HepG2 (cell line): ENCODE measurements around the gene KRT34. TPM values are rescaled to one million over a fixed set of nuclear protein-coding genes. Genes with fewer than 3 reads are reported as not detected.

Experiments used
- CEBPB ChIP-seq: IDR thresholded peaks from 2 replicates; pipeline ENCODE4 v1.6.1; 2011; ENCODE audit warnings: low read depth, low read length, improper control_type of control experiment, borderline replicate concordance
- EED ChIP-seq: sonication (generic); formaldehyde crosslinking; IDR thresholded peaks from 2 replicates; pipeline ENCODE4 v1.5.0; 2020; ENCODE audit warnings: mild to moderate bottlenecking, missing genetic modification reagents
- GMEB2 ChIP-seq: IDR thresholded peaks from 2 replicates; pipeline ENCODE4 v1.6.1; 2016; ENCODE audit warnings: missing biosample characterization, missing genetic modification reagents, low read depth
- HMG20A ChIP-seq: IDR thresholded peaks from 2 replicates; pipeline ENCODE4 v1.6.1; 2016; ENCODE audit warnings: borderline replicate concordance
- MBD4 ChIP-seq: IDR thresholded peaks from 2 replicates; pipeline ENCODE4 v1.6.1; 2012; ENCODE audit warnings: low read length, inconsistent platforms, borderline replicate concordance
- MYNN ChIP-seq: sonication (generic); formaldehyde crosslinking; IDR thresholded peaks from 2 replicates; pipeline ENCODE4 v1.4.0; 2020; ENCODE audit warnings: mild to moderate bottlenecking, low read depth, missing genetic modification reagents
- NFE2 ChIP-seq: sonication (generic); formaldehyde crosslinking; IDR thresholded peaks from 2 replicates; pipeline ENCODE4 v1.4.0; 2020; ENCODE audit warnings: missing genetic modification reagents
- RFXAP ChIP-seq: sonication (generic); formaldehyde crosslinking; IDR thresholded peaks from 2 replicates; pipeline ENCODE4 v1.4.0; 2020; ENCODE audit warnings: missing genetic modification reagents, borderline replicate concordance
- STAT5B ChIP-seq: sonication (generic); formaldehyde crosslinking; IDR thresholded peaks from 2 replicates; pipeline ENCODE4 v1.4.0; 2020; ENCODE audit warnings: missing genetic modification reagents
- TAF15 ChIP-seq: fragments of 200-400 bp; formaldehyde crosslinking; IDR thresholded peaks from one replicate; pipeline ENCODE4 v1.6.1; 2018; ENCODE audit warnings: mild to moderate bottlenecking, low read depth, low read length; ENCODE audit not compliant: poor library complexity, severe bottlenecking
- TCF12 ChIP-seq, 2 experiments: fragments of 450-650 bp in 1 of 2; sonication (generic) in 1 of 2; formaldehyde crosslinking in 1 of 2; IDR thresholded peaks; 2 replicates each; pipeline versions ENCODE4 v1.6.1 to v1.8.0; 2017 to 2022; ENCODE audit warnings: antibody characterized with exemption in 1 of 2, mild to moderate bottlenecking in 1 of 2, missing genetic modification reagents in 1 of 2, moderate library complexity in 1 of 2
- UBTF ChIP-seq: sonication (generic); formaldehyde crosslinking; IDR thresholded peaks from 2 replicates; pipeline ENCODE4 v1.4.0; 2020; ENCODE audit warnings: mild to moderate bottlenecking, missing genetic modification reagents
- USF2 ChIP-seq, 2 experiments: sonication (generic) in 1 of 2; formaldehyde crosslinking in 1 of 2; IDR thresholded peaks; 2 replicates each; pipeline versions ENCODE4 v1.5.1 to v1.6.1; 2011 to 2020; ENCODE audit warnings: borderline replicate concordance in 1 of 2, low read depth in 1 of 2, low read length in 1 of 2, mild to moderate bottlenecking in 1 of 2, missing genetic modification reagents in 1 of 2, moderate library complexity in 1 of 2
- ZNF549 ChIP-seq: sonication (generic); formaldehyde crosslinking; IDR thresholded peaks from 2 replicates; pipeline ENCODE4 v1.5.0; 2020; ENCODE audit warnings: missing genetic modification reagents
- ZNF580 ChIP-seq: IDR thresholded peaks from 2 replicates; pipeline ENCODE4 v1.6.1; 2016; ENCODE audit warnings: low read depth, borderline replicate concordance
- ZNF616 ChIP-seq: sonication (generic); formaldehyde crosslinking; IDR thresholded peaks from 2 replicates; pipeline ENCODE4 v1.5.0; 2020; ENCODE audit warnings: low read depth, mild to moderate bottlenecking, missing genetic modification reagents
- ZNF775 ChIP-seq: sonication (generic); formaldehyde crosslinking; IDR thresholded peaks from 2 replicates; pipeline ENCODE4 v1.4.0; 2020; ENCODE audit warnings: missing genetic modification reagents, mild to moderate bottlenecking, moderate library complexity, borderline replicate concordance
- polyA plus RNA-seq, 8 experiments: library from polyadenylated mRNA; depleted of rRNA in 3 of 8; stranded (reverse) in 7 of 8; unstranded in 1 of 8; fragments of >200 nt; fragmentation: Illumina TruSeq in 4 of 8; extraction: Trizol in 4 of 8; gene quantifications; 2 replicates each; pipeline versions ENCODE4 v1.2.1 to v1.2.3, GENCODE V29; 2011 to 2016; ENCODE audit warnings: low read depth in 4 of 8, missing spikeins in 1 of 8, mixed read lengths in 1 of 8; ENCODE audit not compliant: insufficient read depth in 1 of 8
- total RNA-seq, 5 experiments: library from RNA; depleted of rRNA; stranded (reverse); fragments of >200 nt; fragmentation: Illumina TruSeq; extraction: Trizol; gene quantifications; 2 replicates each; pipeline ENCODE4 v1.2.3, GENCODE V29; 2016; ENCODE audit warnings: low read depth in 1 of 5
- TF ChIP-seq, protein P1 (sequence below): sonication (generic); formaldehyde crosslinking; IDR thresholded peaks from 2 replicates; pipeline ENCODE4 v1.5.1; 2020; ENCODE audit warnings: mild to moderate bottlenecking, moderate library complexity, missing genetic modification reagents
- TF ChIP-seq, protein P2 (sequence below): sonication (generic); formaldehyde crosslinking; IDR thresholded peaks from 2 replicates; pipeline ENCODE4 v1.4.0; 2020; ENCODE audit warnings: missing genetic modification reagents

Gene KRT34
- total and polyA plus RNA-seq, 2 of the 13 experiments (the other 11 are each of a cell fraction or from before 2014, with no cell fraction given) = not detected

DNA sequence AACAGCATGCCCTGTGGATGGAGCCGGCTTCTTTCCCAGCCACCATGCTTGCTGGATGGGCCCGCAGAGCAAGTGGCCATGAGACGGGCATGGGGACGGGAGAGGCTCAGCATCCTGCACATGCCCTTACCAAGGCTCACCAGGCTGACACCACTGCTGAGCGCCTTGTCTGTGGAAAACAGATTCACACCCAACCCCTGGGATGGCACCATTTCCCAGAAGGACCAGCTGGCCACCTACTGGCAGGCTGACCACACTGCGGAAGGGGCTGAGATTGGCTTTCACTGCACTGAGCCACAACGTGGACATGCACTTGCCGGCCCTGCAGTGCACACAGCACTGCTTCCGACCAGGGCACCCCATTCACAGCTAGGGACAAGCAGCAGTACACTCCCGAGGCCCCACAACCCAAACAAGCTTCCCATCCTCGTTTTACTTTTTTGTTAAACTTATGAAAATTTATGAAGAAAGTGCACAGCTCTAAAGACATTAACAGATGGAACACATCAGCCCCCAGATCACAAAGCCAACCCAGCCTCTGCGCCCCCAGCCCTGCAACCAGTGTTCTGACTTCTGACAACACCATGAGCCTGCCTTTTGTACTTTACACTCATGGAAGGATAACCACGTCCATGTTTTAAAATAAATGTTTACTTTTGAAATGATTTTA lies 52.7 kb downstream of the KRT34 start (continued):
- TF ChIP-seq ZNF580 (CRISPR knock-in tag) = peak; percentile 69; the same call in 1 of the 2 replicates
- TF ChIP-seq, protein P1, sequence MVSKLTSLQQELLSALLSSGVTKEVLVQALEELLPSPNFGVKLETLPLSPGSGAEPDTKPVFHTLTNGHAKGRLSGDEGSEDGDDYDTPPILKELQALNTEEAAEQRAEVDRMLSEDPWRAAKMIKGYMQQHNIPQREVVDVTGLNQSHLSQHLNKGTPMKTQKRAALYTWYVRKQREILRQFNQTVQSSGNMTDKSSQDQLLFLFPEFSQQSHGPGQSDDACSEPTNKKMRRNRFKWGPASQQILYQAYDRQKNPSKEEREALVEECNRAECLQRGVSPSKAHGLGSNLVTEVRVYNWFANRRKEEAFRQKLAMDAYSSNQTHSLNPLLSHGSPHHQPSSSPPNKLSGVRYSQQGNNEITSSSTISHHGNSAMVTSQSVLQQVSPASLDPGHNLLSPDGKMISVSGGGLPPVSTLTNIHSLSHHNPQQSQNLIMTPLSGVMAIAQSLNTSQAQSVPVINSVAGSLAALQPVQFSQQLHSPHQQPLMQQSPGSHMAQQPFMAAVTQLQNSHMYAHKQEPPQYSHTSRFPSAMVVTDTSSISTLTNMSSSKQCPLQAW (CRISPR knock-in tag) = no peak
- no peak for TF ChIP-seq MBD4
- no peak for TF ChIP-seq EED (CRISPR knock-in tag)
- TF ChIP-seq UBTF (CRISPR knock-in tag) = 0 out of 2 replicates have a peak, but pooled peaks have one; percentile 31
- TF ChIP-seq ZNF775 (CRISPR knock-in tag) = no peak
- TF ChIP-seq GMEB2 (CRISPR knock-in tag) = no peak
- TF ChIP-seq MYNN (CRISPR knock-in tag) = no peak
- TF ChIP-seq CEBPB = no peak
- no peak for TF ChIP-seq TCF12 (IDR thresholded peaks at IDR 0.05)
- no peak for TF ChIP-seq TCF12 (CRISPR knock-in tag; IDR thresholded peaks at IDR 0.05)
- no peak; the same call in 1 of the 2 replicates for TF ChIP-seq HMG20A (CRISPR knock-in tag)
- no peak for TF ChIP-seq NFE2 (CRISPR knock-in tag)
- TF ChIP-seq, protein P2, sequence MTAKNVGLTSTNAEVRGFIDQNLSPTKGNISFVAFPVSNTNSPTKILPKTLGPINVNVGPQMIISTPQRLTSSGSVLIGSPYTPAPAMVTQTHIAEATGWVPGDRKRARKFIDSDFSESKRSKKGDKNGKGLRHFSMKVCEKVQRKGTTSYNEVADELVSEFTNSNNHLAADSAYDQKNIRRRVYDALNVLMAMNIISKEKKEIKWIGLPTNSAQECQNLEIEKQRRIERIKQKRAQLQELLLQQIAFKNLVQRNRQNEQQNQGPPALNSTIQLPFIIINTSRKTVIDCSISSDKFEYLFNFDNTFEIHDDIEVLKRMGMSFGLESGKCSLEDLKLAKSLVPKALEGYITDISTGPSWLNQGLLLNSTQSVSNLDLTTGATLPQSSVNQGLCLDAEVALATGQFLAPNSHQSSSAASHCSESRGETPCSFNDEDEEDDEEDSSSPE (CRISPR knock-in tag) = no peak
- TF ChIP-seq USF2 (IDR thresholded peaks at IDR 0.05; ENCODE audit: low read depth, low read length) = no peak
- no peak for TF ChIP-seq USF2 (CRISPR knock-in tag; IDR thresholded peaks at IDR 0.05; ENCODE audit: borderline replicate concordance)
- TF ChIP-seq ZNF549 (CRISPR knock-in tag) = no peak
- no peak for TF ChIP-seq ZNF616
- TF ChIP-seq TAF15 = no peak
- no peak for TF ChIP-seq STAT5B
- TF ChIP-seq RFXAP (CRISPR knock-in tag) = no peak
